OCI-LY3 (cell line): Measurements from ENCODE around the gene DEXI.

Experiments used
- EZH2phosphoT487 ChIP-seq: fragments of 200-600 bp; shearing (Covaris generic); IDR thresholded peaks from 2 replicates; pipeline ENCODE4 v1.6.1; 2018; ENCODE audit warnings: antibody characterized with exemption, mixed run types, low read depth
- TF ChIP-seq, protein P1 (sequence below): fragments of 200-600, 300-600 bp; sonication (generic); IDR thresholded peaks from 2 replicates; pipeline ENCODE4 v1.5.1; 2014; ENCODE audit warnings: antibody characterized with exemption, low read length, low read depth

DNA sequence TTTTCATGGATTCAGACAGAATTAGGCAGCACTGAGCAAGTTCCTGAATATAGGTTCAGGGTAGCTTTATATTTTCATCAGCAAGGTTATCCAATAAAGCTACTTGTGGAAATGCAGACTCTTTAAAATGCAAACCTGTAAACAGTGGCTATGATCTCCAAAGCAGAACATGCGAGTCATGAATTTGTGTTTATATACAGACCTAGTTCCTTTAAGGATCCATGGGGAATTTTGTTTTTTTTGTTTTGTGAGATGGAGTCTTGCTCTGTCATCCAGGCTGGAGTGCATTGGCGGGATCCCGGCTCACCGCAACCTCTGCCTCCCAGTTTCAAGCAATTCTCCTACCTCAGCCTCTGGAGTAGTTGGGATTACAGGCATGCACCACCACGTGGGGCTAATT lies 16.9 kb upstream of the DEXI start:
- TF ChIP-seq, protein P1, sequence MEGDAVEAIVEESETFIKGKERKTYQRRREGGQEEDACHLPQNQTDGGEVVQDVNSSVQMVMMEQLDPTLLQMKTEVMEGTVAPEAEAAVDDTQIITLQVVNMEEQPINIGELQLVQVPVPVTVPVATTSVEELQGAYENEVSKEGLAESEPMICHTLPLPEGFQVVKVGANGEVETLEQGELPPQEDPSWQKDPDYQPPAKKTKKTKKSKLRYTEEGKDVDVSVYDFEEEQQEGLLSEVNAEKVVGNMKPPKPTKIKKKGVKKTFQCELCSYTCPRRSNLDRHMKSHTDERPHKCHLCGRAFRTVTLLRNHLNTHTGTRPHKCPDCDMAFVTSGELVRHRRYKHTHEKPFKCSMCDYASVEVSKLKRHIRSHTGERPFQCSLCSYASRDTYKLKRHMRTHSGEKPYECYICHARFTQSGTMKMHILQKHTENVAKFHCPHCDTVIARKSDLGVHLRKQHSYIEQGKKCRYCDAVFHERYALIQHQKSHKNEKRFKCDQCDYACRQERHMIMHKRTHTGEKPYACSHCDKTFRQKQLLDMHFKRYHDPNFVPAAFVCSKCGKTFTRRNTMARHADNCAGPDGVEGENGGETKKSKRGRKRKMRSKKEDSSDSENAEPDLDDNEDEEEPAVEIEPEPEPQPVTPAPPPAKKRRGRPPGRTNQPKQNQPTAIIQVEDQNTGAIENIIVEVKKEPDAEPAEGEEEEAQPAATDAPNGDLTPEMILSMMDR: no peak
- TF ChIP-seq EZH2phosphoT487: no peak
